K562 (cell line): ENCODE measurements around the gene CRLF1. TPM values are rescaled to one million over a fixed set of nuclear protein-coding genes. Genes with fewer than 3 reads are reported as not detected.

Source experiments
- ATAC-seq: fragments of 200-7000 bp; cut with Tn5 transposase; 3 replicates; pipeline ENCODE4 v1.9.1; 2020; ENCODE audit warnings: moderate library complexity
- BruUV-seq: library from RNA; stranded (reverse); fragments of 400-500 nt; replicated peaks from 2 replicates; lab custom pipeline; 2021; lab: Mats Ljungman, UMichigan
- CTCF ChIA-PET: fragments of 300-600 bp; formaldehyde crosslinking; extraction: SDS; loops from one replicate; lab custom pipeline; 2021; ENCODE audit warnings: low intra/inter-chr PET ratio; lab: Yijun Ruan, JAX
- POLR2A ChIA-PET: fragments of 300-600, 350-650 bp; sonication (Branson Sonifier 250); formaldehyde crosslinking; extraction: SDS; loops from one replicate; lab custom pipeline; 2021; ENCODE audit warnings: antibody characterized with exemption, inconsistent platforms; lab: Yijun Ruan, JAX
- DNase-seq, 4 experiments: peaks; one replicate each; pipeline versions ENCODE4 v3.0.0 to v3.0.0-alpha.2; 2011 to 2018; ENCODE audit warnings: low spot score in 3 of 4, mixed read lengths in 3 of 4; ENCODE audit errors: extremely low read depth in 1 of 4
- FAIRE-seq: peaks from 2 replicates; lab custom pipeline; 2011; peaks lifted over from hg19 to GRCh38; lab: Jason Lieb, UNC
- H2AFZ ChIP-seq: 2 replicates; pipeline ENCODE4 v1.6.0; 2011; ENCODE audit warnings: low read depth, low read length, control low read depth, inconsistent platforms
- H3K27ac ChIP-seq: fragments of 200-600 bp; 3 replicates; pipeline ENCODE4 v1.8.0; 2011; ENCODE audit warnings: low read depth, mild to moderate bottlenecking, control low read depth, inconsistent platforms, low read length, moderate library complexity, mixed read lengths; ENCODE audit errors: extremely low read depth
- H3K27me3 ChIP-seq, 2 experiments: fragments of 300-600 bp in 1 of 2; 2 replicates in 1 of 2; 3 replicates in 1 of 2; pipeline versions ENCODE4 v1.6.0 to v1.8.0; 2011; ENCODE audit warnings: inconsistent platforms in 2 of 2, low read length in 2 of 2, mild to moderate bottlenecking in 1 of 2, mixed read lengths in 1 of 2, moderate library complexity in 1 of 2; ENCODE audit not compliant: control insufficient read depth in 2 of 2, insufficient read depth in 2 of 2
- H3K36me3 ChIP-seq: fragments of 300-600 bp; 3 replicates; pipeline ENCODE4 v1.8.0; 2011; ENCODE audit warnings: mild to moderate bottlenecking, low read length, inconsistent platforms; ENCODE audit not compliant: control insufficient read depth, insufficient read depth
- H3K4me1 ChIP-seq, 2 experiments: fragments of 200-600 bp in 1 of 2; replicated peaks in 1 of 2; 2 replicates in 1 of 2; 3 replicates in 1 of 2; pipeline versions ENCODE4 v1.5.1 to v1.8.0; 2011; ENCODE audit warnings: inconsistent platforms in 2 of 2, low read length in 2 of 2, mild to moderate bottlenecking in 1 of 2, mixed read lengths in 1 of 2, moderate library complexity in 1 of 2; ENCODE audit not compliant: control insufficient read depth in 2 of 2, insufficient read depth in 2 of 2
- H3K4me2 ChIP-seq: 2 replicates; pipeline ENCODE4 v1.6.1; 2011; ENCODE audit warnings: low read length, control low read depth, inconsistent platforms, mixed read lengths; ENCODE audit not compliant: insufficient read depth
- H3K4me3 ChIP-seq: fragments of 200-600 bp; sonication (generic), shearing (Covaris generic); 2 replicates; pipeline ENCODE4 v1.5.1; 2016; ENCODE audit warnings: control low read depth, inconsistent platforms
- H3K79me2 ChIP-seq: fragments of 200-600 bp; 3 replicates; pipeline ENCODE4 v1.8.0; 2011; ENCODE audit warnings: low read length, inconsistent platforms; ENCODE audit not compliant: control insufficient read depth, insufficient read depth
- H3K9ac ChIP-seq, 2 experiments: 2 replicates each; pipeline versions ENCODE4 v1.6.0 to v1.6.1; 2011; ENCODE audit warnings: low read depth in 2 of 2, low read length in 2 of 2, control low read depth in 1 of 2, inconsistent platforms in 1 of 2, mild to moderate bottlenecking in 1 of 2, mixed read lengths in 1 of 2; ENCODE audit not compliant: insufficient read depth in 1 of 2
- H3K9me1 ChIP-seq: one replicate; pipeline ENCODE4 v1.6.0; 2011; ENCODE audit warnings: inconsistent platforms, mild to moderate bottlenecking, low read length, moderate library complexity; ENCODE audit not compliant: control insufficient read depth, insufficient read depth
- H3K9me3 ChIP-seq: replicated peaks from 2 replicates; pipeline ENCODE4 v1.5.1; 2011; ENCODE audit warnings: low read depth, low read length, inconsistent platforms; ENCODE audit not compliant: control insufficient read depth, insufficient read depth
- H4K20me1 ChIP-seq: replicated peaks from 2 replicates; pipeline ENCODE4 v1.6.1; 2011; ENCODE audit warnings: low read length, inconsistent platforms, mixed read lengths; ENCODE audit not compliant: control insufficient read depth, insufficient read depth
- CREBBP ChIP-seq: IDR thresholded peaks from one replicate; pipeline ENCODE4 v1.6.1; 2012; ENCODE audit warnings: low read depth, mild to moderate bottlenecking, control low read depth, inconsistent platforms, low read length
- MTF1 ChIP-seq: fragments of 250-450 bp; sonication (Bioruptor Pico); IDR thresholded peaks from 2 replicates; pipeline ENCODE4 v1.9.0; 2021; ENCODE audit warnings: moderate library complexity, mild to moderate bottlenecking, inconsistent platforms, borderline replicate concordance
- RAD21 ChIP-seq, 2 experiments: fragments of 250-450 bp in 1 of 2; fragments of 450-650 bp in 1 of 2; sonication (Bioruptor Pico) in 1 of 2; formaldehyde crosslinking in 1 of 2; IDR thresholded peaks in 1 of 2; conservative IDR thresholded peaks in 1 of 2; 2 replicates each; pipeline versions ENCODE4 v1.4.0 to v1.8.0; 2020 to 2022; ENCODE audit warnings: mild to moderate bottlenecking in 2 of 2, moderate library complexity in 1 of 2
- SP1 ChIP-seq: sonication (generic); formaldehyde crosslinking; IDR thresholded peaks from 2 replicates; pipeline ENCODE4 v1.8.1; 2022; ENCODE audit warnings: mild to moderate bottlenecking, missing genetic modification reagents
- TSHZ1 ChIP-seq: fragments of 250-450 bp; sonication (Bioruptor Pico); IDR thresholded peaks from 2 replicates; pipeline ENCODE4 v1.4.0; 2020; ENCODE audit warnings: mild to moderate bottlenecking, moderate library complexity
- ZBTB17 ChIP-seq: fragments of 450-650 bp; formaldehyde crosslinking; IDR thresholded peaks from 2 replicates; pipeline ENCODE4 v1.4.0; 2020; ENCODE audit warnings: mild to moderate bottlenecking
- ZNF140 ChIP-seq: fragments of 250-450 bp; sonication (Bioruptor Pico); IDR thresholded peaks from 2 replicates; pipeline ENCODE4 v1.8.0; 2021; ENCODE audit warnings: moderate library complexity, mild to moderate bottlenecking, inconsistent platforms
- WGBS: fragments of 100-300 bp; shearing (Covaris generic); methylation state at CpG from one replicate; pipeline ENCODE4 v1.1.6; 2016; ENCODE audit warnings: low coverage, mixed read lengths; ENCODE audit not compliant: insufficient coverage; ENCODE audit errors: missing lambda C conversion rate; 5-methylcytosine and 5-hydroxymethylcytosine counted together
- in situ Hi-C: fragments of 300-500 bp; cut with MboI; formaldehyde crosslinking; loops from 4 replicates; pipeline ENCODE4 v1.15.0; 2018; ENCODE audit warnings: inconsistent platforms, mixed read lengths
- intact Hi-C: fragments of 100-400 bp; cut with micrococcal nuclease; formaldehyde crosslinking; loops from 2 replicates; pipeline ENCODE4 v1.14.2; 2022
- polyA plus RNA-seq, 8 experiments: library from polyadenylated mRNA; depleted of rRNA in 4 of 8; stranded (reverse) in 5 of 8; unstranded in 3 of 8; fragments of >200 nt; fragmentation: Nextera tagmentation in 2 of 8; fragmentation: Illumina TruSeq in 1 of 8; extraction: Ambion mirVana in 2 of 8; extraction: Trizol in 1 of 8; gene quantifications; 2 replicates each; pipeline versions ENCODE4 v1.2.1 to v1.2.3, GENCODE V29; 2011 to 2014; ENCODE audit warnings: inconsistent platforms in 1 of 8, missing spikeins in 1 of 8
- total RNA-seq, 7 experiments: library from RNA; depleted of rRNA in 6 of 7; stranded (reverse); fragments of >200 nt in 6 of 7; fragmentation: Illumina TruSeq in 2 of 7; extraction: Trizol in 2 of 7; gene quantifications; 2 replicates each; pipeline versions ENCODE4 v1.2.1 to v1.2.3, GENCODE V29; 2011 to 2021; ENCODE audit warnings: low replicate concordance in 1 of 7
- TF ChIP-seq, protein P1 (sequence below): fragments of 250-450 bp; sonication (Bioruptor Pico); IDR thresholded peaks from 2 replicates; pipeline ENCODE4 v1.5.0; 2020; ENCODE audit warnings: mild to moderate bottlenecking, borderline replicate concordance

The CRLF1 gene
- total and polyA plus RNA-seq, 9 of the 15 experiments (the other 6 are each of a cell fraction or from before 2014, with no cell fraction given) = 0.85 to 3.6 (median 1.7) TPM

GRCh38 chr19:18645035-18645511, 38.5 kb upstream of the CRLF1 start:
- in situ Hi-C loops (no loop called here), intact Hi-C loops (no loop called here)
- no peak overlapping the region for H2AFZ ChIP-seq
- ATAC-seq (no peak), FAIRE-seq (no peak), DNase-seq (no peak)
- no peak overlapping the region for H3K4me3 ChIP-seq
- peaks cover 5% of the 10 kb centered on the region for H3K9me1 ChIP-seq
- no peaks in the 10 kb centered on the region for H3K9me3 ChIP-seq
- peaks cover 2% of the 10 kb centered on the region; the same call in 1 of the 3 replicates for H3K36me3 ChIP-seq
- TF ChIP-seq ZNF140 (CRISPR knock-in tag) = no peak
- TF ChIP-seq CREBBP = no peak
- no peak for TF ChIP-seq SP1 (CRISPR knock-in tag)
- TF ChIP-seq ZBTB17 = no peak
- TF ChIP-seq MTF1 = no peak
- TF ChIP-seq, protein P1, sequence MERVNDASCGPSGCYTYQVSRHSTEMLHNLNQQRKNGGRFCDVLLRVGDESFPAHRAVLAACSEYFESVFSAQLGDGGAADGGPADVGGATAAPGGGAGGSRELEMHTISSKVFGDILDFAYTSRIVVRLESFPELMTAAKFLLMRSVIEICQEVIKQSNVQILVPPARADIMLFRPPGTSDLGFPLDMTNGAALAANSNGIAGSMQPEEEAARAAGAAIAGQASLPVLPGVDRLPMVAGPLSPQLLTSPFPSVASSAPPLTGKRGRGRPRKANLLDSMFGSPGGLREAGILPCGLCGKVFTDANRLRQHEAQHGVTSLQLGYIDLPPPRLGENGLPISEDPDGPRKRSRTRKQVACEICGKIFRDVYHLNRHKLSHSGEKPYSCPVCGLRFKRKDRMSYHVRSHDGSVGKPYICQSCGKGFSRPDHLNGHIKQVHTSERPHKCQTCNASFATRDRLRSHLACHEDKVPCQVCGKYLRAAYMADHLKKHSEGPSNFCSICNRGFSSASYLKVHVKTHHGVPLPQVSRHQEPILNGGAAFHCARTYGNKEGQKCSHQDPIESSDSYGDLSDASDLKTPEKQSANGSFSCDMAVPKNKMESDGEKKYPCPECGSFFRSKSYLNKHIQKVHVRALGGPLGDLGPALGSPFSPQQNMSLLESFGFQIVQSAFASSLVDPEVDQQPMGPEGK = no peak
- TF ChIP-seq TSHZ1 (CRISPR knock-in tag) = no peak
- TF ChIP-seq RAD21 (CRISPR knock-in tag; conservative IDR thresholded peaks at IDR 0.05 in 1 of 2, IDR thresholded peaks at IDR 0.05 in 1 of 2) = no peak
- H3K4me2 ChIP-seq = no peak overlapping the region
- H4K20me1 ChIP-seq = peaks cover 23% of the 10 kb centered on the region; the same call in 1 of the 2 replicates
- no peaks in the 10 kb centered on the region for H3K27me3 ChIP-seq
- BruUV-seq = no TSS peak
- peak overlapping the region in 1 of 2 experiments; percentile 52; a peak in 1 of 4 replicates for H3K9ac ChIP-seq
- WGBS = 71% methylated on average over 13 of the region's 13 CpGs
- H3K4me1 ChIP-seq = peaks cover 6 to 43% of the 10 kb centered on the region in 2 experiments; a peak in 3 of 5 replicates
- POLR2A ChIA-PET = interaction anchor here (0.6 kb wide), 1 partner anchor 58 kb away, joined by 3 read pairs; no protein-coding TSS in a partner anchor
- CTCF ChIA-PET = no interaction called here
- peaks cover 8% of the 10 kb centered on the region for H3K79me2 ChIP-seq
- H3K27ac ChIP-seq = no peak overlapping the region
